ENCODE measurements around the gene GNL1.

GRCh38 chr6:30513451-30513850, 42.8 kb downstream of the GNL1 start:
- TF ChIP-seq YY1 (IDR thresholded peaks at IDR 0.05; ENCODE audit: insufficient read depth, insufficient read length) (no peak), SUZ12 (IDR thresholded peaks at IDR 0.05; ENCODE audit: extremely low read depth, insufficient read depth, insufficient read length) (no peak), ZNF274 (IDR thresholded peaks at IDR 0.05; ENCODE audit: low read depth, low read length) (no peak)
